Fibroblast of lung (primary cell): Measurements from ENCODE around the gene COMP. TPM values are rescaled to one million over a fixed set of nuclear protein-coding genes. Genes with fewer than 3 reads are reported as not detected.

ENCODE experiments used
- DNase-seq, 2 donors: peaks; one replicate each; pipeline versions ENCODE4 v3.0.0 to v3.0.0-alpha.2; 2010; ENCODE audit warnings: low read depth in 2 of 2
- H2AFZ ChIP-seq: 2 replicates; pipeline ENCODE4 v1.5.1; 2012; ENCODE audit warnings: low read length, control low read depth, inconsistent platforms
- H3K27ac ChIP-seq: 2 replicates; pipeline ENCODE4 v1.5.1; 2011; ENCODE audit warnings: low read length, control low read depth; ENCODE audit not compliant: insufficient read depth
- H3K27me3 ChIP-seq: 2 replicates; pipeline ENCODE4 v1.5.1; 2011; ENCODE audit warnings: mild to moderate bottlenecking, low read length; ENCODE audit not compliant: control insufficient read depth, insufficient read depth
- H3K36me3 ChIP-seq: 2 replicates; pipeline ENCODE4 v1.5.1; 2011; ENCODE audit warnings: low read length; ENCODE audit not compliant: control insufficient read depth, insufficient read depth
- H3K4me1 ChIP-seq: 2 replicates; pipeline ENCODE4 v1.5.1; 2011; ENCODE audit warnings: low read length; ENCODE audit not compliant: control insufficient read depth, insufficient read depth; ENCODE audit errors: extremely low read depth
- H3K4me2 ChIP-seq: 2 replicates; pipeline ENCODE4 v1.5.1; 2011; ENCODE audit warnings: low read length, control low read depth; ENCODE audit not compliant: insufficient read depth; ENCODE audit errors: extremely low read depth
- H3K4me3 ChIP-seq, 4 experiments: fragments of 200-600 bp in 1 of 4; sonication (generic) in 1 of 4; replicated peaks in 1 of 4; 2 replicates each; pipeline ENCODE4 v1.5.1; 2011 to 2016; ENCODE audit warnings: low read length in 4 of 4, low read depth in 3 of 4, mild to moderate bottlenecking in 3 of 4, control low read depth in 2 of 4, inconsistent platforms in 1 of 4, mixed read lengths in 1 of 4; ENCODE audit not compliant: insufficient read depth in 1 of 4; ENCODE audit errors: control extremely low read depth in 1 of 4
- H3K79me2 ChIP-seq: 2 replicates; pipeline ENCODE4 v1.5.1; 2012; ENCODE audit warnings: mild to moderate bottlenecking, low read length, inconsistent platforms; ENCODE audit not compliant: control insufficient read depth, insufficient read depth
- H3K9ac ChIP-seq: 2 replicates; pipeline ENCODE4 v1.5.1; 2011; ENCODE audit warnings: mild to moderate bottlenecking, low read length, control low read depth; ENCODE audit not compliant: insufficient read depth
- H3K9me3 ChIP-seq: 2 replicates; pipeline ENCODE4 v1.5.1; 2012; ENCODE audit warnings: low read depth, low read length; ENCODE audit not compliant: control insufficient read depth, insufficient read depth
- H4K20me1 ChIP-seq: 2 replicates; pipeline ENCODE4 v1.5.1; 2011; ENCODE audit warnings: low read length; ENCODE audit not compliant: control insufficient read depth, insufficient read depth; ENCODE audit errors: extremely low read depth
- EZH2 ChIP-seq: IDR thresholded peaks from 2 replicates; pipeline ENCODE4 v1.5.1; 2012; ENCODE audit warnings: low read length, control low read depth, mild to moderate bottlenecking; ENCODE audit errors: missing control alignments
- polyA plus RNA-seq, 2 donors: library from polyadenylated mRNA; depleted of rRNA in 1 of 2; stranded (reverse) in 1 of 2; unstranded in 1 of 2; fragments of >200 nt; gene quantifications; 2 replicates each; pipeline ENCODE4 v1.2.1, GENCODE V29; 2011 to 2012; ENCODE audit warnings: missing spikeins in 1 of 2
- total RNA-seq: library from RNA; depleted of rRNA; stranded (reverse); fragments of >200 nt; gene quantifications from 2 replicates; pipeline ENCODE4 v1.2.1, GENCODE V29; 2014
- TF ChIP-seq, protein P1 (sequence below), 2 donors: IDR thresholded peaks in 1 of 2; conservative IDR thresholded peaks in 1 of 2; 1 replicate in 1 of 2; 2 replicates in 1 of 2; pipeline ENCODE4 v1.5.1; 2011 to 2012; ENCODE audit warnings: low read length in 2 of 2, control low read depth in 1 of 2, inconsistent platforms in 1 of 2, low read depth in 1 of 2, mild to moderate bottlenecking in 1 of 2

Gene COMP
- total and polyA plus RNA-seq, 2 donors (not counting 1 experiment from before 2014, with no cell fraction given), result 0.05 to 0.17 TPM

DNA sequence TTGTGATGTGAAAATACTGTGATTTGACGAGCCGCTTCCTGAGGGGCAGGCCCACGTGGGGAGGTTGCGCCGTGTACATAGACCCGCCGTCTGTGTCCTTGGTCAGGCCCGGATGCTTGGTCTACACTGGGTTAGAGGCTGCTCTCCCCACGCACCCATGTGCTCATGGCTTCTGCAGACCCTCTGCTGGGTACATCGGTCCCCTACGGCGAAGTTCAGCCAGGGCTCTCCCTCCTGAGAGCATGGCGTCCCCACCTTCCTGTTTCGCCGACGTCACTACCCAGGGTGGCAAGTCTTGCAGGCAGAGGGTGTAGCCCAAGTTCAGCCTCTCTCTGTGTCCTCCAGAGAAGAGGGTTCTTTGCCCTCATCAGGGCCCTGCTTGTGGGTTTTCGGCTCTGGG lies 11.0 kb downstream of the COMP start:
- no peaks in the 10 kb centered on the region for H3K9me3 ChIP-seq
- H3K27me3 ChIP-seq, result no peaks in the 10 kb centered on the region
- no peaks in the 10 kb centered on the region for H4K20me1 ChIP-seq
- H2AFZ ChIP-seq, result no peak overlapping the region
- peaks cover 13% of the 10 kb centered on the region for H3K4me1 ChIP-seq
- no peak for DNase-seq
- TF ChIP-seq EZH2, result no peak
- TF ChIP-seq, protein P1, sequence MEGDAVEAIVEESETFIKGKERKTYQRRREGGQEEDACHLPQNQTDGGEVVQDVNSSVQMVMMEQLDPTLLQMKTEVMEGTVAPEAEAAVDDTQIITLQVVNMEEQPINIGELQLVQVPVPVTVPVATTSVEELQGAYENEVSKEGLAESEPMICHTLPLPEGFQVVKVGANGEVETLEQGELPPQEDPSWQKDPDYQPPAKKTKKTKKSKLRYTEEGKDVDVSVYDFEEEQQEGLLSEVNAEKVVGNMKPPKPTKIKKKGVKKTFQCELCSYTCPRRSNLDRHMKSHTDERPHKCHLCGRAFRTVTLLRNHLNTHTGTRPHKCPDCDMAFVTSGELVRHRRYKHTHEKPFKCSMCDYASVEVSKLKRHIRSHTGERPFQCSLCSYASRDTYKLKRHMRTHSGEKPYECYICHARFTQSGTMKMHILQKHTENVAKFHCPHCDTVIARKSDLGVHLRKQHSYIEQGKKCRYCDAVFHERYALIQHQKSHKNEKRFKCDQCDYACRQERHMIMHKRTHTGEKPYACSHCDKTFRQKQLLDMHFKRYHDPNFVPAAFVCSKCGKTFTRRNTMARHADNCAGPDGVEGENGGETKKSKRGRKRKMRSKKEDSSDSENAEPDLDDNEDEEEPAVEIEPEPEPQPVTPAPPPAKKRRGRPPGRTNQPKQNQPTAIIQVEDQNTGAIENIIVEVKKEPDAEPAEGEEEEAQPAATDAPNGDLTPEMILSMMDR (conservative IDR thresholded peaks at IDR 0.05 in 1 of 2, IDR thresholded peaks at IDR 0.05 in 1 of 2; ENCODE audit: low read depth in 1 of 2, low read length in 2 of 2), result no peak
- no peak overlapping the region for H3K9ac ChIP-seq
- H3K79me2 ChIP-seq, result no peaks in the 10 kb centered on the region
- no peak overlapping the region for H3K27ac ChIP-seq
- H3K36me3 ChIP-seq, result no peaks in the 10 kb centered on the region
- H3K4me3 ChIP-seq, result no peak overlapping the region
- no peak overlapping the region for H3K4me2 ChIP-seq

DNA sequence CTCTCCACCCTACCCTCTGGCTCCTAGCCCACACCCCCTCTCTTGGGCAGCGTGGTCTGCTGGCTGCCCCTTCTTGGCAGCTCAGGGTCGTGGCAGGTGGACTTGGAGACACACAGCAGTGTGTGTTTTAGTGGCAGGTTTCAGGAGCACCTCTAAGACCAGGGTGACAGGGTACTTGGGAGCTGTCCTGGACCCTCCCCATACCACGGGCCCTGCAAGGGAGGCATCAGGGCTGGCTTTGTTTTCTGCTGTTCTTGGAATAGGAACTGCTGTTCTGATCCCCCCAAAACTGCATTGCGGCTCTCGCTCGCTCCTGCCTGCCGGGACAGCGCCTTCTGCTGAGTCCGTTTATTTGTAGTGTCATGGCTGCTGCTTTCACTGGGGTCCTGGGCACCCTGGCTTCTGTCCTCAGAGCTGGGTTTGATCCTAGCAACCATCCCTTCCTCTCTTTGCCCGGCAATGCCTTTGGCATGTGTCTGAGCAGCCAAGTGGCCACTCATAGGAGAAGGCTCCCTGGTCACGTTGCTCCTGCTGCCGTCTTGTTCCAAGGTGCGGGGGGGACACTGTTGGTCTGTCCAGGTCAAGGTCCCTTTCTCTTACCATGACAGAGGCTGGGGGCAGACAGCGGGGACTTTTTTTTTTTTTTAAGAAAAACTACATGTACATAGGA lies 12.1 kb downstream of the COMP start:
- Histone ChIP-seq H3K36me3 (no peaks in the 10 kb centered on the region), H3K27me3 (no peaks in the 10 kb centered on the region), H4K20me1 (no peaks in the 10 kb centered on the region), H3K9me3 (no peaks in the 10 kb centered on the region), H2AFZ (no peak overlapping the region), H3K79me2 (no peaks in the 10 kb centered on the region), H3K9ac (no peak overlapping the region), H3K4me2 (no peak overlapping the region), H3K27ac (no peak overlapping the region), H3K4me3 (no peak overlapping the region), H3K4me1 (peaks cover 13% of the 10 kb centered on the region)
- TF ChIP-seq EZH2, result no peak
- TF ChIP-seq, protein P1 (conservative IDR thresholded peaks at IDR 0.05 in 1 of 2, IDR thresholded peaks at IDR 0.05 in 1 of 2; ENCODE audit: low read depth in 1 of 2, low read length in 2 of 2), result no peak
- DNase-seq, result no peak

DNA sequence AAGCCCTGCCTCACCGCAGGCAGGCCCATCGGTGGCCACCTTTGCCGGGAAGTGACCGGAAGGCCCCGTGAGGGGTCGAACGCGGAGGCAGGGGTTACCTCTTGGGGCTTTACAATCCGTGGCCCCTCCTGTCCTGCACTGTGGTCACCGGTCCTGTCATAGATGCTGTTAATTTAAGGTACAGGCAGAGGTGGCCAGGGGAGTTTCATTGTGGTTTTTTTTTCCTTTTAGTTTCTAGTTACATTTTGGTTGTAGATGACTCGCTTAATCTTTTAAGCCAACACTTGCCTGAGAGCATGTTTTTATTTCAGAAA lies 13.1 kb downstream of the COMP start:
- DNase-seq, result no peak
- no peak overlapping the region for H3K9ac ChIP-seq
- no peak overlapping the region for H3K4me2 ChIP-seq

More for the DNA sequence above, 13.1 kb downstream of the COMP start:
- no peaks in the 10 kb centered on the region for H3K27me3 ChIP-seq
- H2AFZ ChIP-seq, result no peak overlapping the region
- H3K4me3 ChIP-seq, result no peak overlapping the region
- TF ChIP-seq, protein P1 (conservative IDR thresholded peaks at IDR 0.05 in 1 of 2, IDR thresholded peaks at IDR 0.05 in 1 of 2; ENCODE audit: low read depth in 1 of 2, low read length in 2 of 2), result no peak
- no peak for TF ChIP-seq EZH2
- no peaks in the 10 kb centered on the region for H3K9me3 ChIP-seq
- no peaks in the 10 kb centered on the region for H3K79me2 ChIP-seq
- no peaks in the 10 kb centered on the region for H3K36me3 ChIP-seq
- H3K27ac ChIP-seq, result no peak overlapping the region
- no peaks in the 10 kb centered on the region for H4K20me1 ChIP-seq
- H3K4me1 ChIP-seq, result peaks cover 13% of the 10 kb centered on the region
